HepG2 (cell line): Measurements from ENCODE around the gene RANGRF. TPM values are rescaled to one million over a fixed set of nuclear protein-coding genes. Genes with fewer than 3 reads are reported as not detected.
A peak's percentile ranks its signal among the peaks of the same experiment; 100 is the strongest.

Experiments used
- ADNP ChIP-seq: sonication (generic); formaldehyde crosslinking; IDR thresholded peaks from 2 replicates; pipeline ENCODE4 v1.4.0; 2020; ENCODE audit warnings: missing genetic modification reagents
- CC2D1A ChIP-seq: sonication (generic); formaldehyde crosslinking; IDR thresholded peaks from 2 replicates; pipeline ENCODE4 v1.8.1; 2023; ENCODE audit warnings: mild to moderate bottlenecking, missing genetic modification reagents
- HNRNPL ChIP-seq: fragments of 200-400 bp; formaldehyde crosslinking; IDR thresholded peaks from 2 replicates; pipeline ENCODE4 v1.6.1; 2017; ENCODE audit warnings: mild to moderate bottlenecking, low read depth, low read length
- HNRNPUL1 ChIP-seq: fragments of 200-400 bp; formaldehyde crosslinking; IDR thresholded peaks from 2 replicates; pipeline ENCODE4 v1.6.1; 2017; ENCODE audit warnings: low read depth, mild to moderate bottlenecking, low read length, moderate library complexity
- MTF2 ChIP-seq: sonication (generic); formaldehyde crosslinking; IDR thresholded peaks from 2 replicates; pipeline ENCODE4 v1.5.0; 2020; ENCODE audit warnings: missing genetic modification reagents, borderline replicate concordance
- PAX8 ChIP-seq: sonication (generic); formaldehyde crosslinking; IDR thresholded peaks from 2 replicates; pipeline ENCODE4 v1.8.0; 2022; ENCODE audit warnings: mild to moderate bottlenecking, missing genetic modification reagents, borderline replicate concordance
- RBFOX2 ChIP-seq: fragments of 200-400 bp; formaldehyde crosslinking; IDR thresholded peaks from 2 replicates; pipeline ENCODE4 v1.6.1; 2017; ENCODE audit warnings: low read depth, mild to moderate bottlenecking, low read length
- TFAP4 ChIP-seq: sonication (generic); IDR thresholded peaks from 2 replicates; pipeline ENCODE4 v1.6.1; 2016; ENCODE audit warnings: low read depth, borderline replicate concordance
- THAP9 ChIP-seq: sonication (generic); formaldehyde crosslinking; IDR thresholded peaks from 2 replicates; pipeline ENCODE4; 2020; ENCODE audit warnings: missing genetic modification reagents, mild to moderate bottlenecking, borderline replicate concordance
- THYN1 ChIP-seq: sonication (generic); formaldehyde crosslinking; IDR thresholded peaks from 2 replicates; pipeline ENCODE4 v1.8.1; 2023; ENCODE audit warnings: low read depth, mild to moderate bottlenecking, moderate library complexity, missing genetic modification reagents, borderline replicate concordance
- ZFP36 ChIP-seq: fragments of 150-350 bp; IDR thresholded peaks from 2 replicates; pipeline ENCODE4 v1.6.1; 2018; ENCODE audit warnings: borderline replicate concordance, low read length, low read depth; ENCODE audit not compliant: partially characterized antibody
- ZNF451 ChIP-seq: sonication (generic); formaldehyde crosslinking; IDR thresholded peaks from 2 replicates; pipeline ENCODE4 v1.5.0; 2020; ENCODE audit warnings: mild to moderate bottlenecking, missing genetic modification reagents
- ZNF547 ChIP-seq: sonication (generic); formaldehyde crosslinking; IDR thresholded peaks from 2 replicates; pipeline ENCODE4 v1.5.1; 2020; ENCODE audit warnings: mild to moderate bottlenecking, missing genetic modification reagents
- ZNF556 ChIP-seq: sonication (generic); formaldehyde crosslinking; IDR thresholded peaks from 2 replicates; pipeline ENCODE4 v1.4.0; 2020; ENCODE audit warnings: mild to moderate bottlenecking, missing genetic modification reagents, borderline replicate concordance
- ZNF775 ChIP-seq: sonication (generic); formaldehyde crosslinking; IDR thresholded peaks from 2 replicates; pipeline ENCODE4 v1.4.0; 2020; ENCODE audit warnings: missing genetic modification reagents, mild to moderate bottlenecking, moderate library complexity, borderline replicate concordance
- polyA plus RNA-seq, 8 experiments: library from polyadenylated mRNA; depleted of rRNA in 3 of 8; stranded (reverse) in 7 of 8; unstranded in 1 of 8; fragments of >200 nt; fragmentation: Illumina TruSeq in 4 of 8; extraction: Trizol in 4 of 8; gene quantifications; 2 replicates each; pipeline versions ENCODE4 v1.2.1 to v1.2.3, GENCODE V29; 2011 to 2016; ENCODE audit warnings: low read depth in 4 of 8, missing spikeins in 1 of 8, mixed read lengths in 1 of 8; ENCODE audit not compliant: insufficient read depth in 1 of 8
- total RNA-seq, 5 experiments: library from RNA; depleted of rRNA; stranded (reverse); fragments of >200 nt; fragmentation: Illumina TruSeq; extraction: Trizol; gene quantifications; 2 replicates each; pipeline ENCODE4 v1.2.3, GENCODE V29; 2016; ENCODE audit warnings: low read depth in 1 of 5
- TF ChIP-seq, protein P1 (sequence below): sonication (generic); formaldehyde crosslinking; IDR thresholded peaks from 2 replicates; pipeline ENCODE4 v1.4.0; 2020; ENCODE audit warnings: missing genetic modification reagents
- TF ChIP-seq, protein P2 (sequence below): fragments of 450-650 bp; IDR thresholded peaks from 2 replicates; pipeline ENCODE4 v1.6.1; 2017; ENCODE audit warnings: mild to moderate bottlenecking

Gene RANGRF
- total and polyA plus RNA-seq, 2 of the 13 experiments (the other 11 are each of a cell fraction or from before 2014, with no cell fraction given) = 18.6 to 40.7 TPM

GRCh38 chr17:8273884-8274444 lies 14.5 kb upstream of the RANGRF start (continued):
- TF ChIP-seq THAP9 (CRISPR knock-in tag) (no peak), ZFP36 (no peak), TFAP4 (peak; percentile 95), ADNP (CRISPR knock-in tag) (no peak), MTF2 (CRISPR knock-in tag) (no peak), PAX8 (no peak), ZNF451 (CRISPR knock-in tag) (no peak), CC2D1A (CRISPR knock-in tag) (no peak), HNRNPL (no peak), THYN1 (CRISPR knock-in tag) (no peak), RBFOX2 (no peak), ZNF775 (CRISPR knock-in tag) (no peak), HNRNPUL1 (no peak), ZNF547 (CRISPR knock-in tag) (no peak), ZNF556 (CRISPR knock-in tag) (no peak)
- TF ChIP-seq, protein P1, sequence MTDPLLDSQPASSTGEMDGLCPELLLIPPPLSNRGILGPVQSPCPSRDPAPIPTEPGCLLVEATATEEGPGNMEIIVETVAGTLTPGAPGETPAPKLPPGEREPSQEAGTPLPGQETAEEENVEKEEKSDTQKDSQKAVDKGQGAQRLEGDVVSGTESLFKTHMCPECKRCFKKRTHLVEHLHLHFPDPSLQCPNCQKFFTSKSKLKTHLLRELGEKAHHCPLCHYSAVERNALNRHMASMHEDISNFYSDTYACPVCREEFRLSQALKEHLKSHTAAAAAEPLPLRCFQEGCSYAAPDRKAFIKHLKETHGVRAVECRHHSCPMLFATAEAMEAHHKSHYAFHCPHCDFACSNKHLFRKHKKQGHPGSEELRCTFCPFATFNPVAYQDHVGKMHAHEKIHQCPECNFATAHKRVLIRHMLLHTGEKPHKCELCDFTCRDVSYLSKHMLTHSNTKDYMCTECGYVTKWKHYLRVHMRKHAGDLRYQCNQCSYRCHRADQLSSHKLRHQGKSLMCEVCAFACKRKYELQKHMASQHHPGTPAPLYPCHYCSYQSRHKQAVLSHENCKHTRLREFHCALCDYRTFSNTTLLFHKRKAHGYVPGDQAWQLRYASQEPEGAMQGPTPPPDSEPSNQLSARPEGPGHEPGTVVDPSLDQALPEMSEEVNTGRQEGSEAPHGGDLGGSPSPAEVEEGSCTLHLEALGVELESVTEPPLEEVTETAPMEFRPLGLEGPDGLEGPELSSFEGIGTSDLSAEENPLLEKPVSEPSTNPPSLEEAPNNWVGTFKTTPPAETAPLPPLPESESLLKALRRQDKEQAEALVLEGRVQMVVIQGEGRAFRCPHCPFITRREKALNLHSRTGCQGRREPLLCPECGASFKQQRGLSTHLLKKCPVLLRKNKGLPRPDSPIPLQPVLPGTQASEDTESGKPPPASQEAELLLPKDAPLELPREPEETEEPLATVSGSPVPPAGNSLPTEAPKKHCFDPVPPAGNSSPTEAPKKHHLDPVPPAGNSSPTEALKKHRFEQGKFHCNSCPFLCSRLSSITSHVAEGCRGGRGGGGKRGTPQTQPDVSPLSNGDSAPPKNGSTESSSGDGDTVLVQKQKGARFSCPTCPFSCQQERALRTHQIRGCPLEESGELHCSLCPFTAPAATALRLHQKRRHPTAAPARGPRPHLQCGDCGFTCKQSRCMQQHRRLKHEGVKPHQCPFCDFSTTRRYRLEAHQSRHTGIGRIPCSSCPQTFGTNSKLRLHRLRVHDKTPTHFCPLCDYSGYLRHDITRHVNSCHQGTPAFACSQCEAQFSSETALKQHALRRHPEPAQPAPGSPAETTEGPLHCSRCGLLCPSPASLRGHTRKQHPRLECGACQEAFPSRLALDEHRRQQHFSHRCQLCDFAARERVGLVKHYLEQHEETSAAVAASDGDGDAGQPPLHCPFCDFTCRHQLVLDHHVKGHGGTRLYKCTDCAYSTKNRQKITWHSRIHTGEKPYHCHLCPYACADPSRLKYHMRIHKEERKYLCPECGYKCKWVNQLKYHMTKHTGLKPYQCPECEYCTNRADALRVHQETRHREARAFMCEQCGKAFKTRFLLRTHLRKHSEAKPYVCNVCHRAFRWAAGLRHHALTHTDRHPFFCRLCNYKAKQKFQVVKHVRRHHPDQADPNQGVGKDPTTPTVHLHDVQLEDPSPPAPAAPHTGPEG = no peak
- TF ChIP-seq, protein P2, sequence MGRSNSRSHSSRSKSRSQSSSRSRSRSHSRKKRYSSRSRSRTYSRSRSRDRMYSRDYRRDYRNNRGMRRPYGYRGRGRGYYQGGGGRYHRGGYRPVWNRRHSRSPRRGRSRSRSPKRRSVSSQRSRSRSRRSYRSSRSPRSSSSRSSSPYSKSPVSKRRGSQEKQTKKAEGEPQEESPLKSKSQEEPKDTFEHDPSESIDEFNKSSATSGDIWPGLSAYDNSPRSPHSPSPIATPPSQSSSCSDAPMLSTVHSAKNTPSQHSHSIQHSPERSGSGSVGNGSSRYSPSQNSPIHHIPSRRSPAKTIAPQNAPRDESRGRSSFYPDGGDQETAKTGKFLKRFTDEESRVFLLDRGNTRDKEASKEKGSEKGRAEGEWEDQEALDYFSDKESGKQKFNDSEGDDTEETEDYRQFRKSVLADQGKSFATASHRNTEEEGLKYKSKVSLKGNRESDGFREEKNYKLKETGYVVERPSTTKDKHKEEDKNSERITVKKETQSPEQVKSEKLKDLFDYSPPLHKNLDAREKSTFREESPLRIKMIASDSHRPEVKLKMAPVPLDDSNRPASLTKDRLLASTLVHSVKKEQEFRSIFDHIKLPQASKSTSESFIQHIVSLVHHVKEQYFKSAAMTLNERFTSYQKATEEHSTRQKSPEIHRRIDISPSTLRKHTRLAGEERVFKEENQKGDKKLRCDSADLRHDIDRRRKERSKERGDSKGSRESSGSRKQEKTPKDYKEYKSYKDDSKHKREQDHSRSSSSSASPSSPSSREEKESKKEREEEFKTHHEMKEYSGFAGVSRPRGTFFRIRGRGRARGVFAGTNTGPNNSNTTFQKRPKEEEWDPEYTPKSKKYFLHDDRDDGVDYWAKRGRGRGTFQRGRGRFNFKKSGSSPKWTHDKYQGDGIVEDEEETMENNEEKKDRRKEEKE = no peak
